DMS 273 (cell line): Measurements from ENCODE around the gene SIGLECL1.
"Not testable (repeated sequence)": the region's sequence is repeated elsewhere in the genome, so short reads cannot be mapped to it uniquely, and the experiment has no call there.

Experiments
- DNase-seq: peaks from one replicate; lab custom pipeline; 2025; ENCODE audit not compliant: unreplicated experiment; lab: John Stamatoyannopoulos, UW

SIGLECL1 gene

DNA sequence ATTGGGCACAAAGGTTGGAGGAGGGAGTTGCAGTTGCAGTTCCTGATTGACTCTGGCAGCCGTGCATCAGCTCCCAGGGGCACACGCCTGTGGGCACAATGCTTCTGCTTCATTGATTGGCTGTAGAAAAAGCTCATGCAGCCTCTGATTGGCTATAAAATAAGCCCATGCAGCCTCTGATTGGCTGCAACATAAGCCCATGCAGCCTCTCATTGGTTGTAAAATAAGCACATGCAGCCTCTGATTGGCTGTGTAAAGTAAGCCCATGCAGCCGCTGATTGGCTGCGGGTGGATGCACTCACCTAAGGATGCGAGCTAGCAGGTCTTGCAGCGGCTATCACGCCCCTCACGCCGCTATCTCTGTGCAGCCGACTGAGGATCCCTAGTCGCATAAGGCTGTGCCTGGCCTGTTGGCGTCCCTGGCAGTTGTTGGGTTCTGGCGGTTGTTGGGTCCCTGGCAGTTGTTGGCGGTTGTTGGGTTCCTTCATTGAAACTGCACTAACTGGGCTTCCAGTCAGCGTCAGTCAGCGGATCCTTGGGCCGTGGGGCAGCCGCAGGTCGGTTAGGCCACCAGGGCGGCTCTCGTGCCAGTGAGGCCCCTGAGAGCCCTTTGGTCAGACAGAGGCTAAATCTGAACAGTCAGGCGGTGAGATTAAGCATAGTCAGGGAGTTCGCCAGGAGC, at the start of gene SIGLECL1:
TSS of gene SIGLECL1 (plus strand) at position 295 of the 682 bp plus-strand sequence. CDS start 12,993 bp downstream, outside the sequence.
- DNase-seq = no peak

DNA sequence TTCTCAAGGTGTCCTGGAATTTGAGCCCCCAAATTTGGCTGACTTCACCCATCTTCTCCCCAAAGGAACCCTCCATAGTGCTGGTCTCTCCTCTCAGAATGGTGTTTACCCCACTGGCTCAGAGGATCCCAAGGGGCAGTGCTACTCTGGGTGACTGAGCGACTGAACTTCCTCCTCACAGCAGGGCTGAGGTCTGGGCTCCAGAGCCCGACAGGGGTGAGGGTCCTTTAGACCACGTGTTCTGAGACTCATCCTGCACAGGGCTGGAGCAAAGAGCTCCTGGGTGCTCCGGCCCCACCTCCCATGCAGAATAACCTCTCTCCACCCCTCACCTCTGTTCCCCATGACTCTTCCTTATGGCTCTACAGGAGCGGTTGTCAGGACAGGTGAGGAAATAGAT, 49.2 kb upstream of the SIGLECL1 start:
- no peak for DNase-seq

DNA sequence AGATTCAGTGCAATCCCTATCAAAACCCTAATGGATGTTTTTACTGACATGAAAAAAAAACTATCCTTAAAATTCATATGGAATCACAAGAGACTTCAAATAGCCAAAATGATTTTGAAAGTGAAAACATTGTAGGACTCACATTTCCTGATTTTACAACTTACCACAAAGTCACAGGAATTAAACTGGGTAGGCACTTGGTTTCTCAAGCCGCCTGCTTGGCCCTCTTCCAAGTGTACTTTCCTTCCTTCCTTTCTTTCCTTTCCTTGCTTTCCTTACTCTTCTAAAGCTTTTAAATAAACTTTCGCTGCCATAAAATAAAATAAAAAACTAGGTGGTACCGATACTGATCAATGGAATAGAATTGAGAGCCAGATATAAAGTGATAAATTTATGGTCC, 47.0 kb upstream of the SIGLECL1 start:
- no peak for DNase-seq

DNA sequence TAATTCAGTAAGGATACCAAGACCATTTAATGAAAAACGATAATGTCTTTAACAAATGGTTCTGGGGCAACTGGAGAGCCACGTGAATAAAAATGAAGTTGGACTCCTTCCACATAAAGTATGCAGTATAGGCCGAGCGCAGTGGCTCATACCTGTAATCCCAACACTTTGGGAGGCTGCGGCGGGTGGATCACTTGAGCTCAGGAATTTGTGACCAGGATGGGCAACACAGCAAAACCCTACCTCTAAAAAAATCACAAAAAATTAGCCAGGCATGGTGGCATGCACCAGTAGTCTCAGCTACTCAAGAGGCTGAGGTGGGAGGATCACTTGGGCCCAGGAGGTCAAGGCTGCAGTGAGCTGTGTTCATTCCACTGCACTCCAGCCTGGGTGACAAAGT, 46.6 kb upstream of the SIGLECL1 start:
- no peak for DNase-seq

DNA sequence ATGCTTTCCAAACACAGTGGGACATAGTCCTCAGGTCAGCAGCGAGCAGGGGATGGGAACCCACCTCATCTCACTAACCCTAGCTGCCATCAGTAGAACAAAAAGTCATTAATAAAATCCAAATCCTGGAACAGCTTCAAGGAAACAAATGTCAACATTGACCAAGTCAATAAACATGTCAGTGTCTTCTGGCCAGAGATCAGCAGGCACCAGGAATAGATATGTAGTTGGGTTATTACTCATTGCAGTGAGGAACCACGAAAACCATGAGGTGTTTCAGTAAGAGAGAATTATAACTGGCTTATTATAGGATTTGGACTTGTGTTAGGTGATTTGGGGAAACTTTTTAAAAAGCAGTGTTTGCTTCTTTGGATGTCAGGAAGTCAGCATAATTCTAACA, 43.1 kb upstream of the SIGLECL1 start:
- no peak for DNase-seq

DNA sequence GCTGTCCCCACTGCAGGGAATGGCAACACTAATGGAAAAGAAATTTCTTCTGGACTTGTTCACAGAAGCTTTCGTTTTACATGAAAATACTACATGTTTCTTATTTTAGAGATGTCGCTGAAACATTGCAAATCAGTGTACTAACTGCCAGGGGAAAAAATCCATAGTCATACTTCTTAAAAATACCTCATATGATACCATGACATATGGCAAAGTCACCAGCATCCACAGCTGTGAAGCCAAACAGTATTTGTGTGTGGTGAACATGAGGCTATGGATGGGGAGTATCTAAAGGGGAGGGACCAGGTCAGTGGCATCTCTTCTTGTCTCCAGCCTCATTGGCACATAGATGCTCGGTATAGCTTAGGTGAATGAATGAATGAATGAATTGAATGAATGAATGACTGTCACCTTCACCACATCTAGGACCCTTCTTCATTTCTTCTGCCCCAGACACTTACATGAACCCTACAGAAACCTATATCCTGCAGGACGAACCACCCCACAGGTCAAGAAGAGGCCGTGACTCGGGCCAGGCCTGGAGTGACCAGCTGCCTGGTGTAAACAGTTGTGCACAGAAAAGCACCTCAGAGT, 40.6 kb upstream of the SIGLECL1 start:
- no peak for DNase-seq

DNA sequence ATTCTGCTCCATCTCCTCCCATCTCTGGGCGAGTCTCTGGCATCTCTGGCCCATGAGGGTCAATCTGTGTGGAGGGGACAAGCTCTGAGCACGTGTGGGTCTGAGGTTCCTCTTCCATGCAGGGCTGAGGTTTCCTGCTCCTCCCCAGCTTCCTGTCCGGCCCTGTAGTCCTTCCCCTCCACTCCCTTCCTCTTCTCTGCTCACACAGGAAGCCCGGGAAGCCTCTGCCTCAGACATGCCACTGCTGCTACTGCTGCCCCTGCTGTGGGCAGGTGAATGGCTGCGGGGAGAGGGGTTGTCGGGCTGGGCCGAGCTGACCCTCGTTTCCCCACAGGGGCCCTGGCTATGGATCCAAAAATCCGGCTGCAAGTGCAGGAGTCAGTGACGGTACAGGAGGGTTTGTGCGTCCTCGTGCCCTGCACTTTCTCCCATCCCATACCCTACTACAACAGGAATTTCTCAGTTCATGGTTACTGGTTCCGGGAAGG, 40.0 kb upstream of the SIGLECL1 start:
- DNase-seq = not testable (repeated sequence)

DNA sequence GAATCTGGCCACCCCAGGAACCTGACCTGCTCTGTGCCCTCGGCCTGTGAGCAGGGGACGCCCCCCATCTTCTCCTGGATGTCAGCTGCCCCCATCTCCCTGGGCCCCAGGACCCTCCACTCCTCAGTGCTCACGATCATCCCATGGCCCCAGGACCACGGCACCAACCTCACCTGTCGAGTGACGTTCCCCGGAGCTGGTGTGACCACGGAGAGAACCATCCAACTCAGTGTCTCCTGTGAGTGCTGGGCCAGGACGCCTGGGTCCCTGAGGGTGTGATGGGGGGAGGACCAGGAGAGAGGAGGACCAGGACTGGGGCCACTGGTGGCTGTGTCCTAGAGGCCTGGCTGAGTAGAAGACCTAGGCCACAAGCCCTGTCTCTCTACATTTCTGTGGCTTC, 39.0 kb upstream of the SIGLECL1 start:
- DNase-seq = no peak

DNA sequence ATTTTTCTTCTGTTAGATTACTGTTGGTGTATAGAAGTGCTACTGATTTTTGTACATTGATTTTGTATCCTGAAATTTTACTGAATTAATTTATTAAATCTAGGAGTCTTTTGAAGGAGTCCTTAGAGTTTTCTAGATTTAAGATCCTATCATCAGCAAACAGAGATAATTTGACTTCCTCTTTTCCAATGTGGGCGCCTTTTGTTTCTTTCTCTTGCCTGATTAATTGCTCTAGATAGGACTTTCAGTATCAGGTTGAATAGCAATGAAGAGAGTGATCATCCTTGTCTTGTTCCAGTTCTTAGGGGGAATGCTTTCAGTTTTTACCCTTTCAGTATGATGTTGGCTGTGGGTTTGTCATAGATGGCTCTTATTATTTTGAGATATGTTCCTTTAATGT, 31.6 kb upstream of the SIGLECL1 start:
- no peak for DNase-seq

DNA sequence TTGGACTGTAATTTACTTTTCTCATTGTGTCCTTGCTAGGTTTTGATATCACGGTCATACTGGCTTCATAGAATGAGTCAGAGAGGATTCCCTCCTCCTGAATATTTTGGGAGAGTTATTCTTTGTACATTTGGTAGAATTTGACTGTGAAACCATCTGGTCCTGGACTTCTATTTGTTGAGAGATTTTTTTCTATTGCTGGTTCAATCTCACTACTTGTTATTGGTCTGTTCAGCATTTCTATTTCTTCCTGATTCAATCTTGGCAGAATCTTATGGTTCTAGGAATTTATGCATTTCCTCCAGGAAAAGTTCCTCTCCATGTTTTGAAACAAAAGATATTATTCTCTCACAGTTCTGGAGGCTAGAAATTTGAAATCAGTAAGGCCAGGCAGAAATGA, 30.9 kb upstream of the SIGLECL1 start:
- DNase-seq = no peak

DNA sequence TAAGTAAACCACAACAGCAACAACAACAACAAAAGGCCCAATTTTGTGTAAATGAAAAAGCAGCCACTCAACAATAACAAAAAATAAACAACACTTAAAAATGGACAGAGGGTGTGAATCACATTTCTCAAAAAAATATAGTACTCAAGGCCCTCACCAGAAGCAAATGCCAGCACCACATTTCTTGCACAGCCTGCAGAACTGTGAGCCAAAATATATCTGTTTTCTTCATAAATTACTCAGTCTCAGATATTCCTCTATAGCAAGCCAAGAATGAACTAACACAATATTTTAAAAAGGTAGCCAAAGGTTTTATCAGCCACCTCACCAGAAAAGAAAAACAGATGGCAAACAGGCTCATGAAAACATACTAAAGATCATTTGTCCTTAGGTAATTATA, 29.9 kb upstream of the SIGLECL1 start:
- DNase-seq = no peak

DNA sequence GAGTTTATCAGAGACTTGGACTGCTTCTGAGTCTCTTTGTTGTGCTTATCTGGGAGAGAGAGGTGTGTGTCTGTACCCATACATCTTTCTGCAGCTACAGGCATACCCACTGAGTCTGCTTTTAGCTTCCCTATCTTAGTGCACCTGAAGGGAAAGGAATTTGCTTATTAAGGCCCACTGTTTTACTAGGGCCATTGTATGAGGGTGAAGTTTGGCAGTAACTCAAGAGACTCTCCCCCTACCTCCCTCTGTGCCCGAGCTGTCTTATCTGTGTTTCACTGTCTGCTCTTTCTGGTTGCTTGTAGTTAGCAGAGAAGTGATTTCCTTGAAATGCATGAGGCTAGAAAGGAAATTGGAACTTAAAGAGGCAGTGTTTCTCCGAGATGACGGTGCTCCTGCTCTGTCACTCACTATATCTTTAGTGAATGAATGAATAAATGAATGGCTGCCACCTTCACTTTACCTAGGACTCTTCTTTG, 26.7 kb upstream of the SIGLECL1 start:
- DNase-seq = no peak

DNA sequence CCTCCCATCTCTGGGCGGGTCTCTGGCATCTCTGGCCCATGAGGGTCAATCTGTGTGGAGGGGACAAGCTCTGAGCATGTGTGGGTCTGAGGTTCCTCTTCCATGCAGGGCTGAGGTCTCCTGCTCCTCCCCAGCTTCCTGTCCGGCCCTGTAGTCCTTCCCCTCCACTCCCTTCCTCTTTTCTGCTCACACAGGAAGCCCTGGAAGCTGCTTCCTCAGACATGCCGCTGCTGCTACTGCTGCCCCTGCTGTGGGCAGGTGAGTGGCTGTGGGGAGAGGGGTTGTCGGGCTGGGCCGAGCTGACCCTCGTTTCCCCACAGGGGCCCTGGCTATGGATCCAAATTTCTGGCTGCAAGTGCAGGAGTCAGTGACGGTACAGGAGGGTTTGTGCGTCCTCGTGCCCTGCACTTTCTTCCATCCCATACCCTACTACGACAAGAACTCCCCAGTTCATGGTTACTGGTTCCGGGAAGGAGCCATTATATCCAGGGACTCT, 25.9 kb upstream of the SIGLECL1 start, which contains the start of gene CD33:
TSS of gene CD33 (plus strand) at position 183 of the 496 bp plus-strand sequence. CDS start at position 222, 39 bp downstream.
- DNase-seq = not testable (repeated sequence)

DNA sequence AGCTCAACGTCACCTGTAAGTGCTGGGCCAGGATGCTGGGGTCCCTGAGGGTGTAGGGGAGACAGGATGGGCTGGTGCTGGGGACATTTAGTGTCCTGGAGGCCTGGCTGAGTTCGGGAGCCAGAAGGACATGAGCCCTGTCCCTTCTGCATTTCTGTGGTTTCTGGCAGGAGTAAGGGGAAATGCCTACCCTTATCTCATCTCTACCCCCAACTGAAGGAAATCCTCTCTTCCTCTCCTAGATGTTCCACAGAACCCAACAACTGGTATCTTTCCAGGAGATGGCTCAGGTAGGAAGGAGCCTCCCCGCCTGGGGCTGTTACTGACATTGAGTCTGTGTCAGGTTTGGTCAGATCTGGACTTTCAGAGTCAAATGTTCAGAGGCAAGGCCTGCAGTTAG, 24.8 kb upstream of the SIGLECL1 start:
- DNase-seq = no peak

DNA sequence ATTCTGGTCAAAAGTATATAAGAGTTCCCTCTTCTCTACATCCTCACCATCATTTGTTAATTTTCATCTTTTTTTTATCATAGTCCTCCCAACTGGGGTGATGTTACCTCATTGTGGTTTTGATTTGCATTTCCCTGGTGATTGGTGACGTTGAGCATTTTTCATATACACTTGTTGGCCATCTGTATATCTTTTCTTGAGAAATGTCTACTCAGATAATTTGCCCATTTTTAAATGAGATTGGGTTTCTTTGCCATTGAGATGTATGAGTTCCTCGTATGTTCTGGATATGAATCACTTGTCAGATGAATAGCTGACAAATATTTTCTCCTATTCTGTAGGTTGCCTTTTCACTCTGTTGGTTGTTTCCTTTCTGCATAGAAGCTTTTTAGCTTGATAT, 23.6 kb upstream of the SIGLECL1 start:
- no peak for DNase-seq

DNA sequence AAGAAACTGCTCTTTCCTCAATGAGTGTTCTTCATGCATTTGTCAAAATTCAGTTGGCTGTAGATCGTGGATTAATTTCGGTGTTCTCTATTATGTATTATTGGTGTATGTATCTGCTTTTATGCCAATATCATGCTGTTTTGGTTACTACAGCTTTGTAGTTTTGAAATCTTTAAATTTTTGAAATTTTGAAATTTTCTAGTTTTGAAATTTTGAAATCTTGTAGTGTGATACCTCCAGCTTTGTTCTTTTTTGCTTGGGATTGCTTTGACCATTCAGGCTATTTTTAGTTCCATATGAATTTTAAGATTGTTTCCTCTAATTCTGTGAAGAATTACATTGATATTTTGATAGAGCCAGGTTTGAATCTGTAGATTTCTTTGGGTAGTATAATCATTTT, 22.9 kb upstream of the SIGLECL1 start:
- DNase-seq = no peak

DNA sequence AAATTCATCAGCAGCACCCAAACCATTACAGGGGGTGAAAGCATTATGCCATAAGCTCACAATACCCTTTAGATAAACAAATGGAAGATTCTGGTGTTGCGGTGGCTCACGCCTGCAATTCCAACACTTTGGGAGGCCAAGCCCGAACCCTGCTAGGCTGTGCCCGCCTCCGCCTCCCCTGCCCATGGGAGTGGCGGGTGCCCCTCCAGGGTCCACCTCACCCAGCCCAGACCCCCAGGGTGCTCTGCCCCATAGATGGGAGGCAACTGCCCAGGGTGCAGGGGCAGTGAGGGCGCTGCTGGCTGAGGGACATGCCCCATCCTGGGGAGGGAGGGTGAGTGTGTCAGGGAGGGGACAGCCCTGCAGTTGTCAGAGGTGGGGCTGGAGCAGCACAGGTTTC, 10.0 kb upstream of the SIGLECL1 start:
- DNase-seq = no peak

DNA sequence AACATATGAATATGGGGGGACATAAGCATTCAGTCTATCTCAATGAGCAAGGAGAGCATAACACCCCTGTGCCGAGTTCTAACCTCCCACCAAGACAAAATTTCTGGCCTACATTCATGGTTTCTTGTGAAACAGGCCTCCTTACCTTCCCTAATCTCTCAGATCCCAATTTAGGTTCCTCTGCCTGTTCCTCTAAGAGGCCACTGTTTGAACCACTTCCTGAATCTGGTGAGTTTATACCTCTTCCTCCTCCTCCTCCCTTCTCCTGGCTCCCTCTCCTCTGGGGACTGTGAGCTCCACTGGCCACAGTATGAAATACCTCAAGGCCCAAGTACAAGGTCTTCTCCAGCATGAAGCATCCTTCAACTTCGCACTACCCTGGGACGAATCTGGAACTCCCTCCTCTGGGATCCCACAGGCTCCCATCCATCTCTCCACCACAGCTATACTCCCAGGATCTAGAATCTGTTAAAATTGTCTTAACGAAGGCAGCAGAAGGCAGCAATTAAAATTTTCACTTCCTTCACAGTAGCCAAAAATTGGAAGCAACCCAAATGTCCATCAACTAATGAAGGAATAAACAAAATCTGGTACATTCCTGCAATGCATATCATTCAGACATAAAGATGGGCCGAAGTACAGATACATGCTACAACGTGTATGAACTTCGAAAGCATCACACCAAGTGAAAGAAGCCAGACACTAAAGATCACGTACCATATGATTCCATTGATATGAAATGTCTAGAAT, 7.8 kb upstream of the SIGLECL1 start:
- no peak for DNase-seq

DNA sequence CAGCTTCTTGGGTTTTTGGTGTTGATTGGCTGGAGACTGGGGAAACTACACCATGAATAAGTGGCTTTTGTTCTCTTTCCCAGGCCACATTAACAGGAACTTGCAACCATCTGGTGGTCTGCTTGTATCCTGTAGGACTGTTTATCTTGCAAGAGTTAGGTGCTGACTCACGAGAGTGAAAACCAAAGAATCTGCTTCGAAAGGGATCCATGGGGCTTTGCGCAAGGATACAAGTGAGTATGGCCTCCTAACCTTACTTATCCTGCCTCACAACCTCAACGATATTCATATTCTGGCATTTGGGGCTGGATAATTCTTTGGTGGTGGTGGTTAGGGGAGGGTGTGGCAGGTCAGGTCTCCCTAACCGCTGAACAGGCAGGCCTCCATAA, 4.7 kb upstream of the SIGLECL1 start:
- no peak for DNase-seq

DNA sequence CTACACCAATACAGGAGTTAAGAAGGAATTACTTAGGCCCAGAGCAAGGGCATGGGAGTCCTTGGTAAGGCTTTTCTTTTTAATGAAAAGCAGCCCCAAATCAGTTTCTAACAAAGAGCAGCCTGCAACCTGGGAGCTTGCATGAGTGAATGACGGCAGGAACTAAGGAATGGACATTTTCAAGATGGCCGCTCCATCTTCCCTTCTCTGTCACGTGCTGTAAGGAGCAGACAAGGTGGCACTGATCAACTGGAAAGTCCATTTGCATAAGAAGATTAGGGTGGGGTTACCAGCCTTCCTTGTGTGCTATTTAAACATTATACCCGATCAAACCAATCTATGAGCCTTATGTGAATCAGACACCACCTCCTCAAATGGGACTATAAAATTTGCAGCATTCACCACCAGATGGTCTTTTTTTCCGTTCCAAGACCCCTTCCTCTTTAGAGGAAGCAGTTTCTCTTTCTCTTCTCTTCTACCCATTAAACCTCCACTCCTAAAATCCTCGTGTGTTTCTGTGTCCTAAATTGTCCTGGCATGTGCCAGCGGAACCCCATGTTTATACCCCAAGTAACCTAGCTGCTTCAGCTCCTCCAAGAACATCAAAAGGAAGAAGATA, 2.8 kb upstream of the SIGLECL1 start:
- DNase-seq = no peak

DNA sequence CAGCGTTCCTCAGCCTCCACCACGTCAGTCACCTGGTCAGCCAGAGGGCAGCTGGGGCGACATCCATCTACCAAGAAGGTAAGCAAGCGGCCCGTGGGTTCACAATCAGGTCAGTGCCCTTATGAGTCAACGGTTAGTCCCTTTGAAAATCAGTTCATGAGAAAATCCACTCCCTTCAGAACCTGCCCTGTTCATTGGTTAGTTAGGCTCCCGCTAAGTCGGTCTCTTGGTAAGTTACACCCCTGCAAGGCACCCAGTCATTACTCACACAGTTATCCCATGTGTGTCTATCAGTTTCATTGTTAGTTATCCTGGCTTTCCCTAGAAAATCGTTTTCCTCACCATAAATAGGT, 564 bp downstream of the SIGLECL1 start:
- DNase-seq = no peak
